G401 (cell line): ENCODE measurements around the gene ALAD. TPM values are rescaled to one million over a fixed set of nuclear protein-coding genes. Genes with fewer than 3 reads are reported as not detected.

Experiments
- DNase-seq: peaks from one replicate; pipeline ENCODE4 v3.0.0-alpha.2; 2015; ENCODE audit warnings: low spot score
- in situ Hi-C: cut with HindIII; loops from 2 replicates; pipeline ENCODE4 v1.10.0; 2016; ENCODE audit warnings: low sequenced_read_pairs, mixed read lengths
- total RNA-seq: library from RNA; depleted of rRNA; stranded (reverse); fragments of >200 nt; shearing (Covaris generic); gene quantifications from 2 replicates; pipeline ENCODE4 v1.2.3, GENCODE V29; 2014

Gene ALAD
- total RNA-seq, 1 experiment from 2014 or later: 11.3 TPM

- in situ Hi-C loops: no loop called here
- no peak for DNase-seq
These were observed 44.3 kb downstream of the ALAD start for GRCh38 chr9:113356686-113357292.

DNA sequence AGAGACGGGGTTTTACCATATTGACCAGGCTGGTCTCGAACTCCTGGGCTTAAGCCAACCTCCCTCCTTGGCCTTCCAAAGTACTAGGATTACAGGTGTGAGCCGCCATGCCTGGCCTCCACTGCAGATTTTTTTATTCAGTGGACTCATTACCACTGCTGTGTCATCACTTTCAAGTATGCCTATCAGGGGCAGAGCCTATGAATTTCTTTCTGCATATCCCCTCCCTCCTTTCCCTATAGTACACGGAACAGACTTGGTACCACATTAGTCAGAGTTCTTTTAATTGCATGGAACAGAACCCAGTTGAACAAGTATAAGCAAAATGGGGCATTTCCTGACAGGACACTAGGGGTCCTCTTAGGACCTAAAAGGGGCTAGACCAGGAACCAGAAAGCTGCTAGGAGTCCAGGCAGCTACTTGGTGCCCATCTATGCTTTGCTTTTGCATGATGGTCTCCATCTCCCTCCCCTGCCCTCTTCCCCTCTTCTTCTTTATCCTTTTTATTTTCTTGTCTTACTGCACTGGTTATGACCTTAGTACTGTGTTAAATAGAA is 46.0 kb downstream of the ALAD start:
- in situ Hi-C loops: no loop called here
- no peak for DNase-seq

GRCh38 chr9:113352411-113352810 is 48.7 kb downstream of the ALAD start:
- no peak for DNase-seq
- in situ Hi-C loops: loop anchor here (5.0 kb wide), 1 partner anchor 75 kb away; no protein-coding TSS in a partner anchor

GRCh38 chr9:113352006-113352405 is 49.1 kb downstream of the ALAD start:
- in situ Hi-C loops: loop anchor here (5.0 kb wide), 1 partner anchor 75 kb away; no protein-coding TSS in a partner anchor
- DNase-seq: no peak

GRCh38 chr9:113350937-113351336 is 50.1 kb downstream of the ALAD start:
- no peak for DNase-seq
- in situ Hi-C loops: loop anchor here (5.0 kb wide), 1 partner anchor 76 kb away; no protein-coding TSS in a partner anchor

- in situ Hi-C loops: loop anchor here (5.0 kb wide), 1 partner anchor 77 kb away; no protein-coding TSS in a partner anchor
- no peak for DNase-seq
These were observed 50.9 kb downstream of the ALAD start for GRCh38 chr9:113350107-113350661.

DNA sequence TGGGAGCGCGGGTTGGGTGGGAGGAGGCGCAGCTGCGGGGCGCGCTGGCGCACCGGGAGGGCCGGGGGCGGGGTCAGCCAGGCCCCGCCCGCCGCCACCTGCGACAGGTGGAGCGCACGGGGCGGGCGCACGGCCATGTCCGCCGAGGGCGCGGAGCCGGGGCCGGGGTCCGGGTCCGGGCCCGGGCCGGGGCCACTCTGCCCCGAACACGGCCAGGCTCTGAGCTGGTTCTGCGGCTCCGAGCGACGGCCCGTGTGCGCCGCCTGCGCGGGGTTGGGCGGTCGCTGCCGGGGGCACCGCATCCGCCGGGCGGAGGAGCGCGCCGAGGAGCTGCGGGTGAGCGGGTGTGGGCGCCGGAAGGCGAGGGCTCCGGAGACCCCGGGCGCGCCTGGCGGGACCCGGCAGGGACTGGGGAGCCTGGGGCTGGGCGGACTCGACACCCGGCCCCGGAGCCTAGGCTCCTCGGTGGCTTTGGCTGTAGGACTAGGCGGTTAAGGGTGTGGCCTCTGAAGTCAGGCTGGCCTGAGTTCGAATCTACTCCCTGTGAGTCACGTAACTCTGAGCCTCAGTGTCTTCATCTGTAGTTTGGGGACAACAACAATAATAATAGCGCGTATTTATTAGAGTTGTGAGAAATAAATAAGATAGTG is 51.5 kb downstream of the ALAD start, which contains the start of gene BSPRY:
TSS of gene BSPRY (plus strand) at position 97 of the 650 bp plus-strand sequence. CDS start at position 136, 39 bp downstream.
- no peak for DNase-seq
- in situ Hi-C loops: loop anchor here (5.0 kb wide), 1 partner anchor 78 kb away; no protein-coding TSS in a partner anchor

DNA sequence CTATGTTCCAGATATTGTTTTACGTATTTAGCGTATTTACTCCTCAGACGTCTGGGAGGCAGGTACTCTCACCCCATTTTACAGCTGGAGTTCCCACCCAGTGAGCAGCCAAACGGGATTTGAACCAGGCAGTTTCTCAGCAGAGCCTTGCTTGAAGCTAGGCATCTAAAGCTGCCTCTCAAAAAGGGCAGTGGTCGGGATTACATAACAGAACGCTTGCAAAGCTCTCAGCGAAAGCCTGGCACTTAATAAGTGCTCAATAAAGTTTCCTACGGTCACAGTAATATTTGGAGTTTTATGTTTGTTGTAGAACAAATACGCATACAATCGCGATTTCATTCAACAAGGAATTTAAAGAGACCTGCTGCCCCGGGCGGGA is 52.0 kb downstream of the ALAD start:
- in situ Hi-C loops: no loop called here
- DNase-seq: no peak

DNA sequence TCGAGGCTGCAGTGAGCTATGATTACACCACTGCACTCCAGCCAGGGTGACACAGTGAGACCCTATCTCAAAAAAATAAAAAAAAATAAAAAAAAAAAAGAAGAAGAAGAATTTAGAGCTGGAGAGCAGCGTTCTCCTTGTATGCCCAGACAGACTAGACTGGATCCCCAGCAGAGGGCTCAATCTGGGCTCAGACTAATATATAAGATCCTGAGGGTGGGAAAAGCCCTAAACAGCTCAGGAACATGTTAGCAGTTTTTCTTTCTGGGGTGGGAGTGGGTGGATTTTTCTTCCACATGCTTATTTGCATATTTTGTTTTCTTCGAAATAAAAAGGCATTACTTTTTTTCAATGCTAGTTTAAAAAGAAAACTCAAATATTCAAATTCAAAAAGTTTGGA is 52.6 kb downstream of the ALAD start:
- in situ Hi-C loops: no loop called here
- DNase-seq: no peak

DNA sequence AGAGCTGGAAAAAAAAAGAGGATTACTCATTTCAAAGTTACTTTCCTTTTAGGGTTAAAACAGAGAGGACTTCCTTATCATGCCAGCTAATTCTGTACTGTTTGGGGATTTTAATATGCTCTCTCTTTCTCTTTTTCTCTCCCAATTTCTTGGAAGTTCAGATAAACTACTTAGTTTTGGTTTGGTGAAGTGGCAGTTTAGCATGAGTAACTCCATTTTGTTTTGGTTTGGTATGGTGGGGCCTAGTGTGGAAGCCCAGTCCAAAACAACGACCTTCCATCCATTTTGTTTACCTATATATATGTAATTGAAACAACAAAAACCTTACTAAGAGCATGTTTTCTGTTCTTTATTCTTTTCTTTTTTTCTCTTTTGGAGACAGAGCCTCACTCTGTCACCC is 55.4 kb downstream of the ALAD start:
- DNase-seq: no peak
- in situ Hi-C loops: no loop called here

- no peak for DNase-seq
- in situ Hi-C loops: no loop called here
These were observed 55.9 kb downstream of the ALAD start for GRCh38 chr9:113345190-113345589.

- in situ Hi-C loops: no loop called here
- peak; percentile 52 for DNase-seq
These were observed 57.3 kb downstream of the ALAD start for GRCh38 chr9:113343732-113344231.

DNA sequence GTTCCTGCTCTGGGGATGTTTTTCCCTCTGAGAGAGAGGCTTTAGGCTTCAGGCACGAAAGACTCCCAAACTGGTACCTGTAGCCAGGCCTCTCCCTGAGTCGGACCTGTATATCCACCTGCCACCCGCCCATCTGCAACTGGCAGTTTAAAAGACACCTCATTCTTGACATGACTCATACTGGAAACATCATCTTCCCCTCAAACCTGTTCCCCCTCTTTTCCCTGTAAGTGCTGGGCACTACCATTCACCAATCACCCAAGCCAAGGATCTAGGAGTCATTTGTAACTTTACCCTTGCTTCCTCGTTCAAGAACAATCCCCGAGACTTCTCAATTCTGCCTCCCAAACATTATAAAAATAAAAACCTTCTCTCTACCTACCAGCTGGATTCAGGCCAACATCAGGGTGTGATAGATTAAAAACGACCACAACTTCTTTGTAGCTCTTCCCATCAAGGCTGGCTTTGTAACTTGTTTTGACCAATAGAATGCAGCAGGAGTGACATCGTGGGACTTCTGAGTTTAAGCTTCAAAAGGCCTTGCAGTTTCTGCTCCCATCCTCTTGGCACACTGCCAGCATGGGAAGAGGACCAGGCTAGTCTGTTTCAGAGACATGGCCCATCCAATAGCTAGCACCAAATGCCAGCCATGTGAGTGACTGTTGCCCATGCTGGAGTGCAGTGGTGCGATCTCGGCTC is 59.2 kb downstream of the ALAD start:
- DNase-seq: peak; percentile 8

DNA sequence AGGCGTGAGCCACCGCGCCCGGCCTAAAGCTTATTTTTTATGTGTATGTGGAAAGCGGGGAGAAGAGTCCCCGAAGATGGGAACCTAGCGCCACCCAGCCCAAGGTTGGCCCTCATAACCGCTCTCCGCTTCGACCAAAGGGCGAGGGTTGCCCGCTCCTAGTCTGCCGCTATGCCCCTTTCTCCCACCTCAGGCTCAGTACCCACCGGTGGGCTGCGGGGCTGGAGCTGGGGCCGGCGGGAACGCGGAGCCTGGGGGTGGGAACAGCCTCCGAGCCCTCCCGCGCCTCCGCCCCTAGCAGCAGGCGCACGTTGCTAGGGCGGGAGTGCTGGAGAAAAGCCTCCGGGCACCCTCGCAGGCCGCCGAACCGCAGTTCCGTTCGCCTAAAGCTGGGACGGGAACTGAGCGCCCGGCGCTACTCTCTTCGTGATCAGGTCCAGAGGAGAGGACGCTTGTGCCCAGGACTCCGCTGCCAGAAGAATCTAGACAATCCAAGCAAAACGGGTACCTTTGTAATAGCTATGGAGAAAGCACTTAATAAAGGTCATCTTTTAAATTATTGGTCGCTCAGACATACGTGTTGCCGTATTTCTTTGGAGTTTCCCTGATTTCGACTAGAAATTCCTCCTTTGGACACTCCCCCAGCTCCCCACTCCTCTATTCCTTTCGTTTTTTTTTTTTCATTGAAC is 60.9 kb downstream of the ALAD start, which contains the start of gene WDR31:
TSS of gene WDR31 (minus strand) at position 265 of the 689 bp plus-strand sequence. CDS start 8,253 bp downstream, outside the sequence.
- in situ Hi-C loops: no loop called here

More for the DNA sequence above, 59.2 kb downstream of the ALAD start:
- in situ Hi-C loops: no loop called here

GRCh38 chr9:113337714-113338113 is 63.4 kb downstream of the ALAD start:
- in situ Hi-C loops: no loop called here
- no peak for DNase-seq

More for the DNA sequence above, 60.9 kb downstream of the ALAD start, which contains the start of gene WDR31:
- peak; percentile 91 for DNase-seq
